AG04449 (cell line): ENCODE measurements around the gene COTL1.

Experiments used
- CTCF ChIA-PET: fragments of 350-600 bp; formaldehyde crosslinking; extraction: SDS; loops from one replicate; lab custom pipeline; 2021; ENCODE audit warnings: antibody characterized with exemption; lab: Yijun Ruan, JAX
- POLR2A ChIA-PET: fragments of 400-600, 350-600 bp; formaldehyde crosslinking; extraction: SDS; loops from one replicate; lab custom pipeline; 2020; ENCODE audit warnings: antibody characterized with exemption, inconsistent platforms; lab: Yijun Ruan, JAX
- DNase-seq: peaks from one replicate; pipeline ENCODE4 v3.0.0-alpha.2; 2010; ENCODE audit warnings: low read depth, low spot score
- H3K4me3 ChIP-seq: 2 replicates; pipeline ENCODE4 v1.5.1; 2011; ENCODE audit warnings: low read depth, mild to moderate bottlenecking, control low read depth, low read length
- TF ChIP-seq, protein P1 (sequence below): IDR thresholded peaks from one replicate; pipeline ENCODE4 v1.5.1; 2011; ENCODE audit warnings: mild to moderate bottlenecking, moderate library complexity, low read length, control low read depth, inconsistent platforms; ENCODE audit not compliant: insufficient read depth; ENCODE audit errors: missing control alignments

Gene COTL1

DNA sequence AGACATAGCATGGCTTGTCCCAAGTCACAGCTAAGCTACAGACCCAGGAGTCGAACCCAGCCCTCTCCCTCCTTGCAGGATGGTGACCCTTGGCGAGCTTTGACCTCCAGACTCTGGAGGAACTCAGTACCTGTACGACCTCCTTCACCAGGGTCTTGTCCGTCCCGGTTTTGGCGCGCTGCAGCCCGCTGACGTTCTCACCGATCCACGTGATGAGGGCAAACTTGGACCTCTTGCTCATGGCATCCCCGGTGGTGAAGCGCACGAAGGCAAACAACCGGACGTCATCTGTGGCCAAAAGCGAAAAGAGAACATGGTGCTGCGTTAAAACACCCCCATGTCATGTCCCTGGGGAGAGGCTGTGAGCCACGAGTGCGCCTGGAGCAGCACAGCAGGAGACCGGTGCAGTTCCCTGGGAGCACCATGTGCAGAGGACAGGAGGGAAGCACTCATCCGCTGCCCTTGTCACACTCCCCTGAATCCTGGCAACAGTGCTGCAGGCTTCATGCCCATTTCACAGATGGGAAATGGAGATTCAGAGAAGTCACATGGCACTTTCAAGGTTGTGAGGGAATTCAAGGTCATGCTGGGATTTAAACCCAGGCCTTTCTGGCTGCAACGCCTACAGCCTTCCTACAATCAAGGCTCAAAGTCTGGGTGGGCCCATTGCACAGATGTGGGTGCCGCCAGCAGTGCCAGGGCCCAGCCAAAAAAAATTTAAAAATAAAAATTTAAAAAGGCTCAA, 27.7 kb downstream of the COTL1 start:
- DNase-seq, result no peak
- TF ChIP-seq, protein P1, sequence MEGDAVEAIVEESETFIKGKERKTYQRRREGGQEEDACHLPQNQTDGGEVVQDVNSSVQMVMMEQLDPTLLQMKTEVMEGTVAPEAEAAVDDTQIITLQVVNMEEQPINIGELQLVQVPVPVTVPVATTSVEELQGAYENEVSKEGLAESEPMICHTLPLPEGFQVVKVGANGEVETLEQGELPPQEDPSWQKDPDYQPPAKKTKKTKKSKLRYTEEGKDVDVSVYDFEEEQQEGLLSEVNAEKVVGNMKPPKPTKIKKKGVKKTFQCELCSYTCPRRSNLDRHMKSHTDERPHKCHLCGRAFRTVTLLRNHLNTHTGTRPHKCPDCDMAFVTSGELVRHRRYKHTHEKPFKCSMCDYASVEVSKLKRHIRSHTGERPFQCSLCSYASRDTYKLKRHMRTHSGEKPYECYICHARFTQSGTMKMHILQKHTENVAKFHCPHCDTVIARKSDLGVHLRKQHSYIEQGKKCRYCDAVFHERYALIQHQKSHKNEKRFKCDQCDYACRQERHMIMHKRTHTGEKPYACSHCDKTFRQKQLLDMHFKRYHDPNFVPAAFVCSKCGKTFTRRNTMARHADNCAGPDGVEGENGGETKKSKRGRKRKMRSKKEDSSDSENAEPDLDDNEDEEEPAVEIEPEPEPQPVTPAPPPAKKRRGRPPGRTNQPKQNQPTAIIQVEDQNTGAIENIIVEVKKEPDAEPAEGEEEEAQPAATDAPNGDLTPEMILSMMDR, result no peak
- H3K4me3 ChIP-seq, result no peak overlapping the region
- ChIA-PET POLR2A (interaction anchor here (1.1 kb wide), 1 partner anchor 9 kb away, joined by 4 read pairs; no protein-coding TSS in a partner anchor), CTCF (no interaction called here)

DNA sequence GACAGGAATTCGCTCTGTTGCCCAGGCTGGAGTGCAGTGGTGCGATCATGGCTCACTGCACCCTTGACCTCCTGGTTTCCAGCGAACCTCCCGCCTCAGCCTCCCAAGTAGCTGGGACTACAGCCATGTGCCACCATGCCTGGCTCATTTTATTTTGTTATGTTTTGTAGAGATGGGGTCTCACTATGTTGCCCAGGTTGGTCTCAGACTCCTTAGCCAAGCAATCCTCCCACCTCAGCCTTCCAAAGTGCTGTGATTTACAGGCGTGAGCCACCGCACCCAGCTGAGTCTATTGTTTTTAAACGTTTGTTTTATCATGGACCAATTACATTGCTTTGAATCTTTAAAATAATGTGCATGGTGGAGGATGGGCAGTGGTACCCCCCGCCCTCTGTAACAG, 28.9 kb downstream of the COTL1 start:
- no peak overlapping the region for H3K4me3 ChIP-seq
- TF ChIP-seq, protein P1, result no peak
- DNase-seq, result no peak
- ChIA-PET POLR2A (interaction anchor here (1.1 kb wide), 1 partner anchor 11 kb away, joined by 4 read pairs; no protein-coding TSS in a partner anchor), CTCF (no interaction called here)

DNA sequence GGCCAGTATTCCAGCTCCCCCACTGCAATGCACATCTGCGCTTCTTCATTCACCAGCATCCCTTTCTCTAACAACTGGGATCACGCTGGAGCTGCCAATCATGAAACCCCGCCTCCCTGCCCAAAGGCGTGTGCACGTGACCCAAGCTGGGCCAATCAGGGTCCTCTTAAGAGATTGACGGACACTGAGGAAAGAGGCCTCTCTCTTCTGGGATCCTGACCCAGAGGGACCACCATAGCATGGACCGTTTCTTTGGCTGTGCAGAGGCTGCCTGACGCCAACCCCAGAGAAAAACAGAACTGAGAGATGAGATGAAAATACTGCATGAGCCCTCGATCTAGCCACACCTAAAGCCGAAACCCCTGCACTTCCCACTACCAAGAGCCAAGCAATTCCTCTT, 32.0 kb downstream of the COTL1 start:
- DNase-seq, result no peak
- H3K4me3 ChIP-seq, result no peak overlapping the region
- TF ChIP-seq, protein P1, result no peak
- ChIA-PET CTCF (interaction anchor here (1.5 to 2.6 kb wide), 4 partner anchors 8 to 79 kb away, joined by 3 to 6 read pairs (median 4); no protein-coding TSS in a partner anchor), POLR2A (interaction anchor here (1.1 kb wide), 1 partner anchor 32 kb away, joined by 4 read pairs; the partner anchor contains the start of gene COTL1)

DNA sequence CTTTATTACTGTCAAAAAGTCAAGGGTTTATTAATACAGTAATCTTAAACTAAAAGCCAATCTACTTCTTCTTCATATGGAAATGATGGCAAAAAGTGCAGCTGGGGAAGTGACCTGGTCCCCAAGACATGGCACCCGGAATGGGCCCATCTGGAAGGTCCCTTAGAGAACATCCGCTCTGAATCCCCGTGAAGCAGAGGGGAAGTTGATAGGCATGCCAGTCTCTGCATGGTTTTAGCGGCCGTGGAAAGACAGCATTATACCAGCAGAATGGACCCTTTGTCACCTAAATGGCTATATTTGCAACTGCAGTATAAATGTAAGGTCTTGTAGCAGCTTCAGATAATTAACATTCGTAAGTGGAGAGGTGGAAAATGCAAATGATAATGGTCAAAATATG, 32.4 kb downstream of the COTL1 start:
- no peak overlapping the region for H3K4me3 ChIP-seq
- TF ChIP-seq, protein P1, result no peak
- DNase-seq, result no peak
- CTCF ChIA-PET, result interaction anchor here (1.4 to 2.6 kb wide), 5 partner anchors 8 to 79 kb away, joined by 3 to 6 read pairs (median 5); partner anchors contain the start of gene COTL1
- POLR2A ChIA-PET, result interaction anchor here (1.1 kb wide), 1 partner anchor 33 kb away, joined by 4 read pairs; the partner anchor contains the start of gene COTL1

DNA sequence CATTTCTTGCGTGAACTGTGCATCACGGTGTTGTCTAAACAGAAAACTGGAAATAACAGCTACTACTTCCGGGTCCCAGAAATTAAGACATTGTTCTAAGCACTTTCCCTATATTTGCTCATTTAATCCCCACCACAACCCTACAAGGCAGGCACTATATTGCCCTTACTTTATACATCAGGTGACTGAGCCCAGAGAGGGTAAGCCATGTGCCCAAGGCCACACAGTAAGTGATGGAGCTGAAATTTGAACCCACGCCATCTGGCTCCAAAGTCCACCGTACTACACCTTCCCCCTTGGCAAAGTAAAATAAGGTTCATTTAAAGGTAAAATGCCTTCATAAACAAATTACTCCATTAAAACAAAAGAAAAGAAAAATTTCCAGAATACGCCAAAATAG, 33.2 kb downstream of the COTL1 start:
- CTCF ChIA-PET, result interaction anchor here (0.7 to 1.8 kb wide), 5 partner anchors 11 to 74 kb away, joined by 3 to 5 read pairs (median 3); partner anchors contain the start of gene COTL1
- DNase-seq, result no peak
- TF ChIP-seq, protein P1, result no peak
- H3K4me3 ChIP-seq, result no peak overlapping the region
- POLR2A ChIA-PET, result interaction anchor here (0.6 kb wide), 1 partner anchor 74 kb away, joined by 3 read pairs; no protein-coding TSS in a partner anchor

DNA sequence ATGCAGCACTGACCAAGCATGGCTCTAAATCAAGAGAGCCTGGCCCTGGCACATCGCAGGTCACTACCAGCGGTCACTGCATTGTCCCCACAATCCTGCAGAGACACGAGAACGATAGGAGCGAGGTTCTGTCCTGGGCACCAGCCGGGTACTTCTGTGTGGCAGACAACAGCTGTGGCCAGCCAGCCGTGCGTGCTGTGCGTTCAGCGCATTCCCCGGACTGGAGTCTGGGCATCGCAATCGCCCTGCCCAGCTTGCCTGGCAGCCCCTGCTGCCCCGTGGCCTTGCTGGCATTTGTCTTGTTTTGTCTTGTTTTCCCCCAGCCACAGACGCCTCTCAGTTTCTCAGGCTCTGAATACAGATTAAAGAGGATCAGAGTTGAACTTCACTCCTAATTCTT, 33.9 kb downstream of the COTL1 start:
- POLR2A ChIA-PET, result interaction anchor here (1.5 kb wide), 1 partner anchor 16 kb away, joined by 3 read pairs; no protein-coding TSS in a partner anchor
- TF ChIP-seq, protein P1, result no peak
- DNase-seq, result no peak
- CTCF ChIA-PET, result interaction anchor here (0.7 to 1.8 kb wide), 4 partner anchors 33 to 73 kb away, joined by 3 to 5 read pairs (median 4); partner anchors contain the start of gene COTL1
- no peak overlapping the region for H3K4me3 ChIP-seq
